Measurements from ENCODE around the gene UBE2J2.

Gene UBE2J2

GRCh38 chr1:1309251-1310108, 35.8 kb upstream of the UBE2J2 start:
- no peak for DNase-seq (ENCODE audit: low read depth in 2 of 2)

DNA sequence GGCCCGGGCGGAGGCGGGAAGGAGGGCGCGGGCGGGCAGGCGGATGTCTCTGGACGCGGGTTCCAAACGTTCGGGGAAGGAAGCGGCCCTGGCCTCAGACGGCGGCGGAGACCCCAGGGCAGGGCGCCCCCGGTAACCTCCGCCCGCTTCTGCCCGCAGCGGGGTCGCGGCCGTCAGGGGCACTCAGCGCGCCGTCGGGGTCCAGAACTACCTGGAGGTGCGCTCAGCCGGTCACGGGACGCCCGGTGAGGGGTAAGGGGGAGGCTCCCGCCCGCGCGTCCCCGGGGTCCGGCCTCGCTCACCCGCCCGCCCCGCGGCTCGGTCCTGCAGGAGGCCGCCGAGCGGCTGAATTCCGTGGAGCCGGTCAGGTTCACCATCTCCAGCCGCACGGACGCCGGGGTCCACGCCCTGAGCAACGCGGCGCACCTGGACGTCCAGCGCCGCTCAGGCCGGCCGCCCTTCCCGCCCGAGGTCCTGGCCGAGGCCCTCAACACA, 35.1 kb upstream of the UBE2J2 start:
- no peak for DNase-seq (ENCODE audit: low read depth in 2 of 2)

GRCh38 chr1:1307923-1308755, 34.5 kb upstream of the UBE2J2 start, which contains the start of the genes ACAP3 and PUSL1:
Gene ACAP3, minus strand, starts transcription at chr1:1307930. Its CDS starts 115 bp downstream, at chr1:1307815.
Gene PUSL1, plus strand, starts transcription at chr1:1308597. Its CDS starts 47 bp downstream, at chr1:1308644.
- peak; percentile 82 to 85 for DNase-seq (ENCODE audit: low read depth in 2 of 2)

DNA sequence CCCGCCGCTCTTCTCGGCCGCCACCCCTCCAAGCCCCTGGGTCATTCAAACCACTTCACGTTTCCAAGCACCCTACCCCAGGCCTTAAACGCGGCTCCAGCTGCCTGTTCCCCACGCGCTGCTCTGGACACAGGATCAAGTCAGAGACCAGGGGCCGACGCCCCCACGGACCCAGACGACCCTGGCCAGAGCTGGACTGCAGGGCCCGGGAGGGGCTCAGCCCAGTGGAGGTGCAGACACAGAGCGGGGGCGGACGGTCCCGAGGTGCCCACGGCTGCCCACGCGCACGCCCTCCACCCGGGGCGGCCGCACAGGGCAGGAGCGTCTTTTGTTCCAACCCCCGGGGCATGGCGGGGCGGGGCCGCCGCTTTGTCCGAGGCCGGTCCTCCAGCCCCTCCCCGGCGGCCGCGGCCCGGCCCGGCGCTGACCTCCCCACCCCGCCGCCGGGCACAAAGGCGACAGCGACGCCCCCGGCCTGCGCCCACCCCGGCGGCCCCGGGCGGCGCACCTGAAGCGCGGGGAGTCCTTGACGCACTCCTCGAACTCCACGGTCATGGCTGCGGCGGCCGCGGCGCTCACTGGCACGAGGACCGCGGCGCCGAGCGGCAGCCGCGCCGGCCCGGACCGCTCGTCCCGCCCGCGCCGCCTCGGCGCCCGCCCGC, 33.7 kb upstream of the UBE2J2 start:
- DNase-seq (ENCODE audit: low read depth in 2 of 2): no peak

GRCh38 chr1:1306661-1307260, 33.1 kb upstream of the UBE2J2 start:
- DNase-seq (ENCODE audit: low read depth in 2 of 2): no peak

DNA sequence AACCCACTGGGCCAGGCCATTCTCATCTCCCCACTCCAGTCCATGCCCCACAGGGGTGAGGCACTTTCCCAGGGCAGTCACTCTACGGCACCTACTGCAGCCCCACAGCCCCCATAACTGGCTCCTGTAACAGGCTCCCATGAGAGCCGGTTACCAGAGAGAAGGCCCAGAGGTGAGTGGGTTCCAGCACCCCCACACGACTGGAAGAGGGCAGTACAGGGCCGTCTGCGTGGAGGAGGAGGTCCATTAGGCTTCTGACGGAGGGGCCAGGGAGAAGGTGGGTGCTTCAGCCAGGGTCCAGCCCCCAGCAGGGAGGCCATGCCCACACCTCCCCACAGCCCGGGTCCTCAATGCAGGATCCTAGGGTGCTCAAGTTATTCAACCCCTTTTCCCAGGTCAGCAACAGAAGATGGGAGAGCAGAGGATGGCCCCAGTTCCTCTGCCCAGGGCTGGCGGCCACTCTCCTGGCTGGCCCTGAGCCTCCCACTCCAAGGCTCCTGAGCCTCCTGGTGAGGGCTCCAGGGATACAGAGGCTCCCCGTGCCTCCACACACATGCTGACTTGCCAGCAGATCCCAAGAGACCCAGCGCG, 32.5 kb upstream of the UBE2J2 start:
- no peak for DNase-seq (ENCODE audit: low read depth in 2 of 2)

- DNase-seq (ENCODE audit: low read depth in 2 of 2): peak in 1 of 2 donors; percentile 56
Measured at GRCh38 chr1:1305300-1306069, 31.8 kb upstream of the UBE2J2 start.

GRCh38 chr1:1304331-1305299, 31.0 kb upstream of the UBE2J2 start:
- DNase-seq (ENCODE audit: low read depth in 2 of 2): no peak

DNA sequence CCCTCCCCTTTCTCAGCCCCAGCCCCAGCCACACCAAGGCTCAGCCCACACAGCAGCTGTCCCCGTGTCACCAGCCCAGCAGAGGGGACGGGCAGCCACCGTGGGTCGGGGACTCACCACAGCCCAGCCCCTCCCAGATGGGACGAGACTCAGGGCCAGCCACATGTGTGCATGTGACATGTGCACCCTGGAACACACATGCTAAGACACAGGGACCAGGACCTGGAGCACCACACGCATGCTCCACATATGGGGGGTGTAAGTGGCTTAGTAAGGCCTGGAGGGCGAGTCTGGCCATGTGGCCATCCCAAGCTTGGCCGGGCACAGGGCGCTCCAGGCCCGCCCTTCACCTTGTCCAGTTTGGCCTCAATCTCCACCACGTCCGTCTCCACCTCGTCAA, 30.1 kb upstream of the UBE2J2 start:
- no peak for DNase-seq (ENCODE audit: low read depth in 2 of 2)

- no peak for DNase-seq (ENCODE audit: low read depth in 2 of 2)
Measured at GRCh38 chr1:1302951-1303509, 29.4 kb upstream of the UBE2J2 start.

- no peak for DNase-seq (ENCODE audit: low read depth in 2 of 2)
Measured at GRCh38 chr1:1302006-1302430, 28.4 kb upstream of the UBE2J2 start.

DNA sequence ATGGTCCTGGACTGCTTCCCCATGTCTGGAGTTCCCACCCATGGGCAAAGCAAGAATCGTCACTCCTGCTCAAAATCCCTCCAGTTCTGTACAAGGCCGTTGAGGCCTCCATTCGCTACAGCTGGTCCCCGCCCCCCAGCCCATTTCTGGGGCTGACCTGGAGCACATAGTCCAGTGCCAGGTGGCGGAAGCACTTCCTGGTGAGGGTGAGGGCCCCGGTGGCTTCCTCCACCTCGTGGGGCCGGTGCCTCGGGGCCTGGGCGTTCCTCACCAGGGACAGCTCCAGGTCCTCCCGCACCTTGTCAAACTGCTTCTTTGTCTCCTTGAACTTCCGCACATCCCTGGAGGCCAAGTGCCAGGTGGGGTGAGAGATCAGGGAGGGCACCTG, 26.7 kb upstream of the UBE2J2 start:
- DNase-seq (ENCODE audit: low read depth in 2 of 2): no peak

DNA sequence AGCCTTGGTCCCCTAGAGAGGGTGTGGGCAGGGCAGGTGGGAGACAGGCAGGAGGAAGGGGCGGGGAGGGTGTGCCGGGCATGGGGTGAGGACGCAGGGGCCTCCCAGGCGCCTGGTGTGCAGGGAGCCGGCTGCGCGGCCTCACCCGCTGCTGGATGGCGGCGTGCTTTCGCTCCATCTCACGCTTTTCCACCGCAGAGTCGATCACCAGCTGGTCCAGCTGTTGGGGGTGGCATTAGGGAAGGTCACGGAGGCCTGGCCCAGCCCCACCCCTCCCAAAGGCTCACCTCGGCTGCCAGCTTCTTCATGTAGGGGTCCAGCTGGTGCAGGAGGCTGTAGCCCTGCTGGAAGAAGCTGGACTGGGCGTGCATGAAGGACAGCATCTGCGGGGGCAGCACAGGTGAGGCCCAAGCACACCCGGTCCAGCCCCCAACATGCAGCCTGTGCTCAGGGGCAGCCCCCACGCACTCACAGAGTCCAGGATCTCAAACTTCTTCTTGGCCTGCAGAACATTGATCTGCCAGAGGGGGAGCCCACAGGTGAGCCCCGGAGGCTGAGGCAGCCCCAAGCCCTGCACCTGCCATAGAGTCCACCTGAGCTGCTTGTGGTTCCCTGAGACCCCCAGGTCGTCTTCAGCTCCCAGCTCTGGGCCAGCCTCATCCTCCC, 26.2 kb upstream of the UBE2J2 start:
- no peak for DNase-seq (ENCODE audit: low read depth in 2 of 2)

DNA sequence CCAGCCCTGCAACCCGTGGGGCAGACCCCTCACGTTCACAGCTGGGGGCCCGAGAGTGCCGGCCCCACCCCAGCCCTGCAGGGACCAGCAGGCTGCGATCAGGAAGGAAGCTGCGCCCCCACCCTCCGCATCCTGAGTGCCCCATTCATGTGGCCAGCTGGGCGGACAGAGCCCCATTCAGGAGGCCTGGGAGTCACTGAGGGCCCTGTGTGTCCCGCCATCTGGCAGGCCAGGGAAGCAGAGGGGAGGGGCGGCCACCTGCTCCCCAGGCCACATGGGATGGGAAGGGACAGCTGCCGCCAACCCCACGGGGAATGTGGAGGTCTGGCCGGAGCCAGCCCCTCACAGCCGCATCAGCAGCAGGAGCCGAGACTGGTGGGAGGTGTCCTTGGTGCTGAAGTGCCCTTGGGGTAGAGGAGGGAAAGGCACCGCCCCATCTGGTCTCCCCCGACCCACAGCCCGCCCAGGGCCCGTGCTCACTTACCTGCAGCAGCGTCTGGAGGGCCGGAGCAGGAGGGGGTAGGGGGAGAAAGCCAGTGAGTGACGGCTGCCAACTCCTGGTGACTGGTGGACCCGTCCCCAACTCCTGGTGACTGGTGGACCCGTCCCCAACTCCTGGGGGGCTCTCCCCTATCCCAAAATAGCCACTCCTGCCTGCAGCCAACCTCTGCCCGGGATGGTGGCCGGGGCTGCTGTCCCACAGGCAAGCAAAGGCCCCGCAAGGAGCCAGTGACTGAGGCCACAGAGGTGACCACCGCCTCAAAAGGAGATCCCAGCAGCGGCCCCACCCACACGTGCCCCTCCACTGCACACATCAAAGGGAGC, 25.4 kb upstream of the UBE2J2 start:
- no peak for DNase-seq (ENCODE audit: low read depth in 2 of 2)

DNA sequence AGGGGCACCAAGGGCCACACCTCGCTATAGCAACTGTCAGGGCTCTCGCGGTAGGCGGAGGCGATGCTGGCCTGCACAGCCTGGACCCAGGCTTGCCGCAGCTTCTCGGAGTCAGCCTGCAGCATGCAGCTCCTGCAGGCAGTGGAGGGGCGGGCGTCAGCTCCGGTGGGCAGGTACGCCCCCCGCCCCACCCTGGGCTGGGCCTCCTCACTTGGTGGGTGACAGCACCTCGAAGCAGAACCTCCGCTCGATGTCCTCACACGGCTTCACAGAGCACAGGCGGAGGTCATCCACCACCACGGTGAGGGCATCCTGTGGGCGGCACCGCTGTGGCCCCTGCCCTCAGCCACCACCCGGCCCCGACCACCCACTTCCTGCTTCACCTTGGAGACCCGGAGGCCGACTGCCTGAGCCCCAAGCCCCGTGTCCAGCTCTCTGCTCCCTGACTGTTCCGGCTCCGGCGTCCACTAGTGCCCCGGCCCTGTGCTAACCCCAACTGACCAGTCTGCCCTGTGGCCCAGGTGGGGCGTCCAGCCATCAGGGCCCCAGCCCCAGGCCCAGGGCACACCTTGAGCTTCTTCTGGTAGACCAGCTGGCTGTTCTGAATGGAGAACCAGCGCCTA, 24.3 kb upstream of the UBE2J2 start:
- DNase-seq (ENCODE audit: low read depth in 2 of 2): no peak

DNA sequence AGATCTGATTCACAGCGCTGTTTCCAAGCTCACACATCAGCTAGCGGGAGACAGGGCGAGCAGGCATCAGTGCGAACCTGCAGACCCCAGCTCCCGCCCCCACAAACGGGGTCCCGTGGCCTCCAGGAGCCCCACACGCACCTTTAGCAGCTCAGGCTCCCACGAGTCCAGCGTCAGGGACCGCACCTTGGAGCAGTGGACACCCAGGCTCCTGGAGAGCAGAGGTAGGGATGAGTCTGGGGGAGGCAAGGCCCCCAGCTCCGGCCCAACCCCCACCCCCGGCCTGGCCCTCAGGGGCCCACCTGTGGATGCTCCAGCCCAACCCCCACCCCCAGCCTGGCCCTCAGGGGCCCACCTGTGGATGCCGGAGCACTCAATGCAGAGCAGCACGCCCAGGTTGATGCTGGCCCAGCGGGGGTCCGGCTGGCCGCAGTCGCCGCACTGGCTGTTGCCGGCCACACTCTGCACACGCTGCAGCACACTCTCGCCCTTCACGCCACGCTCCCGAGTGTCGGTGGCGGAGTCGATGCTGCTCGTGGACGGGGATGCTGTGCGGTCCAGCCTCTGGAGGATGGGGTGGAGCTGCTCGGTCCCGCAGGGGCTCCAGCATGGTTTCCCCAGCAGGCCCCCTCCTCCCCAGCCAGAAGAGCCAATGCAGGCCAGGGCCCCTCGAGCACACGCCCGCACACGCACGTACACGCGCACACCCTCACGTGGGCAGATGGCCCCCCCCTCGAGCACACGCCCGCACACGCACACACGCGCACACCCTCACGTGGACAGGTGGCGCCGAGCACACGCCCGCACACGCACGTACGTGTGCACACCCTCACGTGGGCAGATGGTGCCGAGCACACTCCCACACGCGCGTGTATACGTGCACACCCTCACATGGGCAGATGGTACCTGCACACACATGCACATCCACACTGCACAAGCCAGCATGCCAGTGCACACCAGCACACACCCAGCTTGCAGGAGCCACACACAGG, 22.7 kb upstream of the UBE2J2 start:
- DNase-seq (ENCODE audit: low read depth in 2 of 2): no peak

All from stimulated activated CD4-positive, alpha-beta T cell treated with anti-CD3 and anti-CD28 coated beads, Interleukin-15, amount 100 ng/mL, for 48 hours (primary cell).